ENCODE data around the gene WSB2.

DNA sequence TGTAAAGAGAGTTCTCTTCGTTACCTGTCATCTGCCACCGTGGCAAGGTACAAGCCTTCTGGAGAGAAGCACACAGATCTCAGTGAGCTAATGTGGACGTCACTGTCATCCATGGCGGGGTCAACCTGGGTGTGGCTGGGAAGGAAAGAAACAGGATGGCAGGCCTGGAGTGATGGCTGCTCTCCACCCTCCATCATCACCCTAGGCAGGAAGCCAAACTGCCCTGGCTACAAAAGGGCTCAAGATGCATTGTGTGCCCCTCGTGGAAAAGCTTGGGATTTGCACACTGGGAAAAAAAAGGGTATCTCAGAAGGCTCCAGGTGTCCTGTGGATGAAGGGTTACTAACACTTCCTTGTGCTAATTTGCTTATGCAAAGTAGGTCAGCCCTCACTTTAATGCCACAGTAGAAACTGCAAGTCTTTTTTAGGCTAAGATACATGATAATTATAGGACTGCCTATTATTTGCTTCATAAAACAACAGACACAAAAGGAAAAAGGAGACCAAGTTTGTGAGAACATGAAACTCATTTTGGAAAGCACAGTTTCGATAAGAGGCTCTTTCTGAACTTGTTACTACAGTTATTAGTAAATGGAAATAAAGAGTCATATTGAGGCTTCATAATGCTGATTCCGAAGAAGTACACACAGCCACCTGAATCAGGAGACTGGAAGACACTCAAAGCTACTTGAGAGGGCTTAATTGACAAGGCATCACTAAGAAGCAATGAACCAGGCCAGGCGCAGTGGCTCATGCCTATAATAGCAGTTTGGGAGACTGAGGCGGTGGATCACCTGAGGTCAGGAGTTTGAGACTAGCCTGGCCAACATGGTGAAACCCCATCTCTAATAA lies 25.6 kb downstream of the WSB2 start:
- TF ChIP-seq, protein P1, sequence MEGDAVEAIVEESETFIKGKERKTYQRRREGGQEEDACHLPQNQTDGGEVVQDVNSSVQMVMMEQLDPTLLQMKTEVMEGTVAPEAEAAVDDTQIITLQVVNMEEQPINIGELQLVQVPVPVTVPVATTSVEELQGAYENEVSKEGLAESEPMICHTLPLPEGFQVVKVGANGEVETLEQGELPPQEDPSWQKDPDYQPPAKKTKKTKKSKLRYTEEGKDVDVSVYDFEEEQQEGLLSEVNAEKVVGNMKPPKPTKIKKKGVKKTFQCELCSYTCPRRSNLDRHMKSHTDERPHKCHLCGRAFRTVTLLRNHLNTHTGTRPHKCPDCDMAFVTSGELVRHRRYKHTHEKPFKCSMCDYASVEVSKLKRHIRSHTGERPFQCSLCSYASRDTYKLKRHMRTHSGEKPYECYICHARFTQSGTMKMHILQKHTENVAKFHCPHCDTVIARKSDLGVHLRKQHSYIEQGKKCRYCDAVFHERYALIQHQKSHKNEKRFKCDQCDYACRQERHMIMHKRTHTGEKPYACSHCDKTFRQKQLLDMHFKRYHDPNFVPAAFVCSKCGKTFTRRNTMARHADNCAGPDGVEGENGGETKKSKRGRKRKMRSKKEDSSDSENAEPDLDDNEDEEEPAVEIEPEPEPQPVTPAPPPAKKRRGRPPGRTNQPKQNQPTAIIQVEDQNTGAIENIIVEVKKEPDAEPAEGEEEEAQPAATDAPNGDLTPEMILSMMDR (optimal IDR thresholded peaks at IDR 0.05 in 1 of 3, IDR thresholded peaks at IDR 0.05 in 1 of 3, conservative IDR thresholded peaks at IDR 0.05 in 1 of 3; ENCODE audit: extremely low read depth in 1 of 3, insufficient read depth in 2 of 3, low read length in 3 of 3) = no peak
- no peak for TF ChIP-seq EZH2 (IDR thresholded peaks at IDR 0.05; ENCODE audit: low read length)
